Suprapubic skin (tissue), 3 donors: Measurements from ENCODE around the gene OPTN.

Experiments
- CTCF ChIP-seq, 2 donors: fragments of 200-600 bp in 1 of 2; fragments of 450-650 bp in 1 of 2; sonication (generic) in 1 of 2; IDR thresholded peaks; one replicate each; pipeline ENCODE4 v1.5.1; 2016 to 2019; ENCODE audit warnings: antibody characterized with exemption in 2 of 2, mild to moderate bottlenecking in 1 of 2, moderate library complexity in 1 of 2
- POLR2AphosphoS5 ChIP-seq, 3 donors: sonication (generic); formaldehyde crosslinking; IDR thresholded peaks; one replicate each; pipeline ENCODE4 v1.6.1; 2017; ENCODE audit warnings: antibody characterized with exemption in 3 of 3

DNA sequence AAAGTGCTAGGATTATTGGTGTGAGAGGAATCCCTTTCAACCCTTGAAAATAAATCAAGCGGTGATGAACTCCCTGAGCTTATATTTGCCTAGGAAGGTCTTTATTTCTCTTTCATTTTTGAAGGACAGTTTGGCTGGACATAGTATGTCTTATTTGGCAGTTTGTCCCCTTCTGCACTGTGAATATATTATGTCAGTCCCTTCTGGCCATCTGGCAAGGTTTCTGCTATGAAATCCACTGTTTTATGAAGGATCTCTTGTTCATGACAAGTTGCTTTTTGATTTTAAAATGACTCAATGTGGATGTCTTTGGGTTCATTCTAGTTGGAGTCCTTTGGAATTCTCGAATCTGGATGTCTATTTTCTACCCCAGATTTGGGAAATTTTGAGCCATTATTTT lies 39.7 kb downstream of the OPTN start:
- TF ChIP-seq POLR2AphosphoS5 (IDR thresholded peaks at IDR 0.05) (no peak), CTCF (IDR thresholded peaks at IDR 0.05) (no peak)
